AG04449 (cell line): ENCODE measurements around the gene THYN1.

Source experiments
- CTCF ChIA-PET: fragments of 350-600 bp; formaldehyde crosslinking; extraction: SDS; loops from one replicate; lab custom pipeline; 2021; ENCODE audit warnings: antibody characterized with exemption; lab: Yijun Ruan, JAX
- POLR2A ChIA-PET: fragments of 400-600, 350-600 bp; formaldehyde crosslinking; extraction: SDS; loops from one replicate; lab custom pipeline; 2020; ENCODE audit warnings: antibody characterized with exemption, inconsistent platforms; lab: Yijun Ruan, JAX
- DNase-seq: peaks from one replicate; pipeline ENCODE4 v3.0.0-alpha.2; 2010; ENCODE audit warnings: low read depth, low spot score
- H3K4me3 ChIP-seq: 2 replicates; pipeline ENCODE4 v1.5.1; 2011; ENCODE audit warnings: low read depth, mild to moderate bottlenecking, control low read depth, low read length
- CTCF ChIP-seq: IDR thresholded peaks from one replicate; pipeline ENCODE4 v1.5.1; 2011; ENCODE audit warnings: mild to moderate bottlenecking, moderate library complexity, low read length, control low read depth, inconsistent platforms; ENCODE audit not compliant: insufficient read depth; ENCODE audit errors: missing control alignments

The THYN1 gene

GRCh38 chr11:134253188-134253993 is at the start of gene THYN1, which contains the start of gene ACAD8:
TSS of gene THYN1 (minus strand) at chr11:134253352. CDS start at chr11:134252882, 470 bp downstream.
TSS of gene ACAD8 (plus strand) at chr11:134253568. CDS start at chr11:134253601, 33 bp downstream.
- ChIA-PET POLR2A (no interaction called here), CTCF (interaction anchor here (1.0 to 2.4 kb wide), 3 partner anchors 9 to 42 kb away, joined by 3 to 15 read pairs (median 11); no protein-coding TSS in a partner anchor)
- peak; percentile 74 for DNase-seq
- H3K4me3 ChIP-seq, result peak within 1 kb of the TSS; percentile 79
- no peak for TF ChIP-seq CTCF

- no peak for DNase-seq
- no peak overlapping the region for H3K4me3 ChIP-seq
- CTCF ChIA-PET, result no interaction called here
- POLR2A ChIA-PET, result no interaction called here
- no peak for TF ChIP-seq CTCF
Observed at GRCh38 chr11:134294664-134295063, 41.5 kb upstream of the THYN1 start.

GRCh38 chr11:134293119-134294113 is 40.3 kb upstream of the THYN1 start:
- POLR2A ChIA-PET, result no interaction called here
- no peak for DNase-seq
- CTCF ChIA-PET, result no interaction called here
- no peak for TF ChIP-seq CTCF
- no peak overlapping the region for H3K4me3 ChIP-seq

- no peak for TF ChIP-seq CTCF
- DNase-seq, result no peak
- POLR2A ChIA-PET, result no interaction called here
- CTCF ChIA-PET, result no interaction called here
- no peak overlapping the region for H3K4me3 ChIP-seq
Observed at GRCh38 chr11:134292661-134293060, 39.5 kb upstream of the THYN1 start.

- TF ChIP-seq CTCF, result no peak
- H3K4me3 ChIP-seq, result no peak overlapping the region
- CTCF ChIA-PET, result no interaction called here
- no peak for DNase-seq
- POLR2A ChIA-PET, result no interaction called here
Observed at GRCh38 chr11:134291196-134291595, 38.0 kb upstream of the THYN1 start.
